Endothelial cell of umbilical vein (primary cell): Measurements from ENCODE around the gene CMTM8. TPM values are rescaled to one million over a fixed set of nuclear protein-coding genes. Genes with fewer than 3 reads are reported as not detected.

Experiments
- BruUV-seq: library from RNA; stranded (reverse); fragments of 400-500 nt; replicated peaks from 2 replicates; lab custom pipeline; 2021; lab: Mats Ljungman, UMichigan
- CTCF ChIA-PET: fragments of 300-600, 350-600 bp; sonication (Branson Sonifier 250); formaldehyde crosslinking; loops from one replicate; lab custom pipeline; 2021; ENCODE audit warnings: antibody characterized with exemption, inconsistent platforms; lab: Charles Lee
- POLR2A ChIA-PET: fragments of 300-600, 350-600 bp; sonication (Branson Sonifier 250); formaldehyde crosslinking; loops from one replicate; lab custom pipeline; 2021; ENCODE audit warnings: antibody characterized with exemption, inconsistent platforms; lab: Charles Lee
- DNase-seq: peaks from one replicate; pipeline ENCODE4 v3.0.0-alpha.2; 2011; ENCODE audit warnings: low read depth, low spot score
- FAIRE-seq: peaks from 2 replicates; lab custom pipeline; 2011; peaks lifted over from hg19 to GRCh38; lab: Jason Lieb, UNC
- H2AFZ ChIP-seq: 2 replicates; pipeline ENCODE4 v1.6.0; 2012; ENCODE audit warnings: low read depth, low read length, control low read depth, inconsistent platforms
- H3K27ac ChIP-seq: 2 replicates; pipeline ENCODE4 v1.5.1; 2011; ENCODE audit warnings: low read depth, mild to moderate bottlenecking, control low read depth, low read length, moderate library complexity; ENCODE audit not compliant: insufficient read depth
- H3K27me3 ChIP-seq, 2 experiments: 2 replicates each; pipeline versions ENCODE4 v1.6.0 to v1.6.1; 2011; ENCODE audit warnings: low read length in 2 of 2, mixed read lengths in 1 of 2; ENCODE audit not compliant: control insufficient read depth in 2 of 2, insufficient read depth in 2 of 2
- H3K36me3 ChIP-seq, 2 experiments: 2 replicates in 1 of 2; 3 replicates in 1 of 2; pipeline ENCODE4 v1.5.1; 2011; ENCODE audit warnings: low read length in 2 of 2, mild to moderate bottlenecking in 1 of 2, moderate library complexity in 1 of 2; ENCODE audit not compliant: control insufficient read depth in 2 of 2, insufficient read depth in 2 of 2; ENCODE audit errors: extremely low read depth in 1 of 2
- H3K4me1 ChIP-seq: 3 replicates; pipeline ENCODE4 v1.5.1; 2011; ENCODE audit warnings: mild to moderate bottlenecking, low read length; ENCODE audit not compliant: control insufficient read depth, insufficient read depth; ENCODE audit errors: extremely low read depth
- H3K4me2 ChIP-seq: 2 replicates; pipeline ENCODE4 v1.6.1; 2011; ENCODE audit warnings: low read length, control low read depth, mixed read lengths; ENCODE audit not compliant: insufficient read depth
- H3K4me3 ChIP-seq, 3 experiments: fragments of 200-600 bp in 1 of 3; sonication (generic), shearing (Covaris generic) in 1 of 3; replicated peaks in 1 of 3; 2 replicates each; pipeline ENCODE4 v1.5.1; 2011 to 2016; ENCODE audit warnings: control low read depth in 3 of 3, low read length in 3 of 3, mild to moderate bottlenecking in 2 of 3, inconsistent platforms in 1 of 3, low read depth in 1 of 3, moderate library complexity in 1 of 3; ENCODE audit not compliant: insufficient read depth in 1 of 3
- H3K79me2 ChIP-seq: 2 replicates; pipeline ENCODE4 v1.6.0; 2012; ENCODE audit warnings: low read length, inconsistent platforms; ENCODE audit not compliant: control insufficient read depth, insufficient read depth
- H3K9ac ChIP-seq: replicated peaks from 2 replicates; pipeline ENCODE3; 2011; ENCODE audit warnings: low read length, control low read depth; ENCODE audit not compliant: insufficient read depth; ENCODE audit errors: extremely low read depth
- H3K9me1 ChIP-seq: replicated peaks from 3 replicates; pipeline ENCODE4 v1.6.0; 2011; ENCODE audit warnings: mild to moderate bottlenecking, low read length; ENCODE audit not compliant: control insufficient read depth, insufficient read depth; ENCODE audit errors: extremely low read depth
- H3K9me3 ChIP-seq: replicated peaks from 2 replicates; pipeline ENCODE4 v1.5.1; 2012; ENCODE audit warnings: low read length, inconsistent platforms; ENCODE audit not compliant: control insufficient read depth, insufficient read depth
- H4K20me1 ChIP-seq: replicated peaks from 2 replicates; pipeline ENCODE3; 2011; ENCODE audit warnings: mild to moderate bottlenecking, low read length; ENCODE audit not compliant: control insufficient read depth, insufficient read depth; ENCODE audit errors: extremely low read depth
- EZH2 ChIP-seq: IDR thresholded peaks from 2 replicates; pipeline ENCODE4 v1.6.1; 2012; ENCODE audit warnings: borderline replicate concordance, low read depth, mild to moderate bottlenecking, moderate library complexity, low read length, inconsistent platforms; ENCODE audit not compliant: severe bottlenecking
- FOS ChIP-seq: IDR thresholded peaks from 2 replicates; pipeline ENCODE4 v1.6.1; 2011; ENCODE audit warnings: mild to moderate bottlenecking, low read length, moderate library complexity, borderline replicate concordance; ENCODE audit not compliant: insufficient read depth
- GATA2 ChIP-seq: IDR thresholded peaks from 2 replicates; pipeline ENCODE4 v1.7.0; 2011; ENCODE audit warnings: low read depth, mild to moderate bottlenecking, moderate library complexity, mixed read lengths, low read length; ENCODE audit not compliant: insufficient read length, insufficient read depth
- JUN ChIP-seq: IDR thresholded peaks from 2 replicates; pipeline ENCODE4 v1.6.1; 2011; ENCODE audit warnings: borderline replicate concordance, low read depth; ENCODE audit not compliant: insufficient read length, insufficient read depth
- MYC ChIP-seq: IDR thresholded peaks from one replicate; pipeline ENCODE4 v1.6.1; 2011; ENCODE audit warnings: mild to moderate bottlenecking, low read depth, low read length
- POLR2A ChIP-seq: IDR thresholded peaks from 2 replicates; pipeline ENCODE4 v1.6.1; 2012; ENCODE audit warnings: low read depth, mild to moderate bottlenecking, control low read depth, low read length
- POLR2AphosphoS5 ChIP-seq: IDR thresholded peaks from 2 replicates; pipeline ENCODE4 v1.6.1; 2012; ENCODE audit warnings: low read depth, mild to moderate bottlenecking, control low read depth, low read length, moderate library complexity; ENCODE audit not compliant: insufficient read depth
- dilution Hi-C: fragments of 300-500 bp; cut with MboI; formaldehyde crosslinking; loops from one replicate; pipeline ENCODE4 v1.15.0; 2019; ENCODE audit warnings: low sequenced_read_pairs; ENCODE audit not compliant: extremely low pct_ligation_motif_present
- intact Hi-C: fragments of 100-400 bp; cut with micrococcal nuclease; formaldehyde crosslinking; loops from one replicate; pipeline ENCODE4 v1.10.0; 2022
- polyA plus RNA-seq, 4 experiments: library from polyadenylated mRNA; depleted of rRNA in 3 of 4; stranded (reverse) in 3 of 4; unstranded in 1 of 4; fragments of >200 nt; gene quantifications; 2 replicates each; pipeline versions ENCODE4 v1.2.1 to v1.2.3, GENCODE V29; 2011 to 2012; ENCODE audit warnings: missing spikeins in 1 of 4
- total RNA-seq: library from RNA; stranded (reverse); gene quantifications from 2 replicates; pipeline ENCODE4 v1.2.3, GENCODE V29; 2021
- TF ChIP-seq, protein P1 (sequence below): IDR thresholded peaks from 2 replicates; pipeline ENCODE4 v1.6.1; 2011; ENCODE audit not compliant: insufficient read depth, insufficient read length
- TF ChIP-seq, protein P2 (sequence below), 2 donors: IDR thresholded peaks; 1 replicate in 1 of 2; 2 replicates in 1 of 2; pipeline ENCODE4 v1.5.1; 2011; ENCODE audit warnings: low read length in 2 of 2, mild to moderate bottlenecking in 2 of 2, moderate library complexity in 2 of 2, control low read depth in 1 of 2, inconsistent platforms in 1 of 2, low read depth in 1 of 2; ENCODE audit not compliant: insufficient read depth in 1 of 2; ENCODE audit errors: extremely low read depth in 1 of 2

CMTM8 gene
- total and polyA plus RNA-seq, 2 donors (not counting 3 experiments of a cell fraction or from before 2014, with no cell fraction given) = 7.3 to 11.9 TPM

DNA sequence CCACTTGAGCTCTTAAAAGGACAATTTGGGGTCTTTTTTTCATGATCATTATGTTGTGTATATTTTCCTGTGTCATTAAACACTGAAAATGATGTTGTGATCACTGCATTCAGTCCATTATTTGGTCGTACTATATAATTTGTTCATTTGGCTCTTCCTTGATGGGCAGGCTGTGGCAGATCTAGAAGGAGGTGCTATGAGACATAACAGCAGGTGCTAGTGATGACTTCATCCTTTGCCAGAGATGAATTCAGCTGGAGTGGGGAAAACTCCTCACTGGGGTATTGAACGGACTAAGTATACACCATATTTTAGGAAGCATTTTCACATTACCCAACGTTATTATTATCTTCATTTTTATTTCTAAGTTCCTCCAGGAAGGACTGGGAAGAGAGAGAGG is 165.2 kb downstream of the CMTM8 start:
- Histone ChIP-seq H3K9me3 (no peaks in the 10 kb centered on the region), H3K79me2 (peaks cover 70% of the 10 kb centered on the region), H3K27me3 (no peaks in the 10 kb centered on the region), H3K36me3 (peaks cover 0 to 4% of the 10 kb centered on the region in 2 experiments), H3K4me2 (no peak overlapping the region), H3K9me1 (no peaks in the 10 kb centered on the region), H2AFZ (no peak overlapping the region), H3K27ac (no peak overlapping the region), H3K9ac (no peak overlapping the region), H4K20me1 (no peaks in the 10 kb centered on the region), H3K4me3 (no peak overlapping the region), H3K4me1 (peaks cover 33% of the 10 kb centered on the region)
- POLR2A ChIA-PET = interaction anchor here (0.6 kb wide), 1 partner anchor 54 kb away, joined by 4 read pairs; no protein-coding TSS in a partner anchor
- dilution Hi-C loops = no loop called here
- BruUV-seq = no TSS peak
- intact Hi-C loops = loop anchor here (5.0 kb wide), 1 partner anchor 166 kb away; the partner anchor contains the start of gene CMTM8
- TF ChIP-seq FOS (no peak), MYC (no peak), POLR2A (no peak), GATA2 (no peak), POLR2AphosphoS5 (no peak), EZH2 (no peak), JUN (no peak)
- TF ChIP-seq, protein P1, sequence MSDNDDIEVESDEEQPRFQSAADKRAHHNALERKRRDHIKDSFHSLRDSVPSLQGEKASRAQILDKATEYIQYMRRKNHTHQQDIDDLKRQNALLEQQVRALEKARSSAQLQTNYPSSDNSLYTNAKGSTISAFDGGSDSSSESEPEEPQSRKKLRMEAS = no peak
- TF ChIP-seq, protein P2, sequence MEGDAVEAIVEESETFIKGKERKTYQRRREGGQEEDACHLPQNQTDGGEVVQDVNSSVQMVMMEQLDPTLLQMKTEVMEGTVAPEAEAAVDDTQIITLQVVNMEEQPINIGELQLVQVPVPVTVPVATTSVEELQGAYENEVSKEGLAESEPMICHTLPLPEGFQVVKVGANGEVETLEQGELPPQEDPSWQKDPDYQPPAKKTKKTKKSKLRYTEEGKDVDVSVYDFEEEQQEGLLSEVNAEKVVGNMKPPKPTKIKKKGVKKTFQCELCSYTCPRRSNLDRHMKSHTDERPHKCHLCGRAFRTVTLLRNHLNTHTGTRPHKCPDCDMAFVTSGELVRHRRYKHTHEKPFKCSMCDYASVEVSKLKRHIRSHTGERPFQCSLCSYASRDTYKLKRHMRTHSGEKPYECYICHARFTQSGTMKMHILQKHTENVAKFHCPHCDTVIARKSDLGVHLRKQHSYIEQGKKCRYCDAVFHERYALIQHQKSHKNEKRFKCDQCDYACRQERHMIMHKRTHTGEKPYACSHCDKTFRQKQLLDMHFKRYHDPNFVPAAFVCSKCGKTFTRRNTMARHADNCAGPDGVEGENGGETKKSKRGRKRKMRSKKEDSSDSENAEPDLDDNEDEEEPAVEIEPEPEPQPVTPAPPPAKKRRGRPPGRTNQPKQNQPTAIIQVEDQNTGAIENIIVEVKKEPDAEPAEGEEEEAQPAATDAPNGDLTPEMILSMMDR (IDR thresholded peaks at IDR 0.05; ENCODE audit: extremely low read depth in 1 of 2, insufficient read depth in 1 of 2, low read depth in 1 of 2, low read length in 2 of 2) = no peak
- DNase-seq (no peak), FAIRE-seq (no peak)
- CTCF ChIA-PET = interaction anchor here (1.3 to 1.4 kb wide), 2 partner anchors 11 to 64 kb away, joined by 4 to 5 read pairs; no protein-coding TSS in a partner anchor
